GM19193 (cell line): ENCODE measurements around the gene UBASH3A.

Experiments
- POLR2A ChIP-seq: IDR thresholded peaks from 4 replicates; pipeline ENCODE4 v1.6.1; 2011; ENCODE audit not compliant: insufficient read depth, insufficient read length; ENCODE audit errors: extremely low read depth

UBASH3A gene

GRCh38 chr21:42463861-42464515 is 60.3 kb downstream of the UBASH3A start:
- no peak for TF ChIP-seq POLR2A

DNA sequence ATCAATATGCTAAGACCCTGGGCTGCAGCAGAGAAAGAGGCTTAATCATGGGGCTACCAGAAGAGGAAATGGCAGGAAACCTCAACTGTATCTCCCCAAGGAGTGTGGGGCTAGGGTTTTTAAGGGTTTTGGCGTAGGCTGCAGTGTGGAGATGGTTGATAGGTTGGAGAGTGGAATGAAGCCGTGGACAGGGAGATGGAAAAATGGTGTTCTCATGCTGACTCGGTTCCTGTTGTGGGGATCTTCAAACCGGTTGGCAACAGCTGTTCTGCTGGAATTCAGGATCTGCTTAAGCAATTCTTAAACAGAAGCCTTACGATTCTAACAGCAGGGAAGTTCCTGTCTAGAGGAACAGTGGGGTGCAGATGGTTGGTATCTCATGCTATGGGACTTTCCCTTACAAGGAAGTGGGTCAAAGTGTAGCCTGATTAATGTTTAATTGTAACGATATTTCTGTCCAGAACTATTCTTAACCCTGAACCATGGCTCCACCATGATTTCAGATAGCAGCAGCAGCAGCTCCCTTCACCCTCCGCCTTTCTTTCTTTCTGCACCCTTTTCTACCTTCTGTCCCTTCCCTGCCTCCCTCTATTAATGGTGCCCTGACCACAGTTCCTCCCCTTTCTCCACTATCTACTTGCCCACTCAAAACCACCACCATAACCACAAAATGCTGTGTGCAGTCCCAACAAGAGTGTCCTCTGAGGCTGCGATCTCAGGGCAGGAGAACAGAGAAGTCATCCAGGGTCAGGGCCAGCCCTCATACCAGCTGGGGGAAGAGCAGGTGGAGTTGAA is 61.5 kb downstream of the UBASH3A start:
- no peak for TF ChIP-seq POLR2A

DNA sequence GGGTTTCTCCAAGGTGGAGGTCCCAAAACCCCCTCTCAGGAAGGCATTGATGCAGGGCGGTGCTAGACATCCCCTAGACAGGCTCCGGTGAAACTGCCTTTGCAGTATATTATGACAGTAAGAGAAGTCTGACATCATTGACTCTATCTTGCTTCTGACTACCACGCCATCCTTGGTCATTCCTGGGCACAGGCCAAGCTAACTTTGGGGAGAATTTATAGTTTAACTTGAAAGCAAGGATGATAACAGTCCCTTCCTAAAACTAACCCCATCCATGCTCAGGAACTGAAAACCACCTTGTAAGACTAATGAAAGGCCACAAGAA is 62.1 kb downstream of the UBASH3A start:
- TF ChIP-seq POLR2A, result no peak

DNA sequence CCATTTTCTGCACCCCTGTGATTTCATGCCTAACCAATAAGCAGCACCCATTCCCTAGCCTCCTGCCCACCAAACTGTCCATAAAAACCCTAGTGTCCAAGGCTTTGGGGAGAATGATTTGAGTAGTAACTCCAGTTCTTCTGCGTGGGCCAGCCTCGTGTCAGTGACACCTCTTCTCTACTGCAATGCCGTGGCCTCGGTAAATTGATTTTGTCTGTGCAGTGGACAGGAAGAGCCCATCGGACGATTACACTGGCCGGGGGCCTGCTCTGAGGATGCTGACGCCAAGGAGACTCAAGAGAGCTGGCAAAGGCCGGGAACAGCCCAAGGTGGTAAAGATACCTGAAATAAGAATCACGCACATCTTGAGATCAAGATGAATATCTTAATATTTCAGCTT is 63.0 kb downstream of the UBASH3A start:
- TF ChIP-seq POLR2A, result no peak

DNA sequence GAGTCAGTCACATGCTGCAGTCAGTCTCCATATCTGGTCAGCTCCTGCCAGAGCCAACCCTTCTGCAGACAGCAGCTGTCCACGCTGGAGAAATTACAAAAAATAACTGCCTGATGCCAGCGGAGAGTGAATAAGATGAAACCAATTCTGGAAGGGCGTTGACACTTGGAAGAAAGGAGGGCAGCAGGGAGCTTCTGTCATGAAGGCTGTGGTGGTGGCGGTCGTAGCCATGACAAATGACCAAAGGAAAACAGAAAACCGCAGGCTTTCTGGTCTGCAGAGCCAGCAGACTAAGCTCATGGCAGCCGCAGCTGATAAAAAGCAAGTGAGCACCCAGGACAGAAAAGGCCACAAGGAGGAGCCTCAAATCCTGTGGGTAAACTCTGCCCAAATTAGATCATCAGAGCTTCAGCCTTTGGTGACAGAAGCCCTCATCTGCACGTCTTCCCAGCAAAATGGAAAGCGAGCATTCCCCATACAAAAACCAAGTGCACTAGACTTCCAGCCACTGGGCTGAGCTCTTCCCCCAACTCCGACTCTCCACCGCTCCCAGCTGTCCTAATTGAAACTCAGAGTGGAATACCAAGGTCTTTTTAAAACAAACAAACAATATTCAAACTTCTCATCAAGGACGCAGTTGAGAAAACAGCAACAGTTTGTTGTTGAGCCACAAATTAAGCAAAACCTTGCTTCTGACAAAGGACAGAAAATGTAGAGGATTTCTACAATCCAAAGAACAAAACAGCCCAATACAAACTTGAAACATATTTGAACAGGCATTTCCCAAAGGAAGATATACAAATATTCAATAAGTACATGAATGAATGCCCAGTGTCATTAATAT is 63.7 kb downstream of the UBASH3A start:
- no peak for TF ChIP-seq POLR2A

GRCh38 chr21:42468491-42469131 is 64.9 kb downstream of the UBASH3A start:
- TF ChIP-seq POLR2A, result no peak

DNA sequence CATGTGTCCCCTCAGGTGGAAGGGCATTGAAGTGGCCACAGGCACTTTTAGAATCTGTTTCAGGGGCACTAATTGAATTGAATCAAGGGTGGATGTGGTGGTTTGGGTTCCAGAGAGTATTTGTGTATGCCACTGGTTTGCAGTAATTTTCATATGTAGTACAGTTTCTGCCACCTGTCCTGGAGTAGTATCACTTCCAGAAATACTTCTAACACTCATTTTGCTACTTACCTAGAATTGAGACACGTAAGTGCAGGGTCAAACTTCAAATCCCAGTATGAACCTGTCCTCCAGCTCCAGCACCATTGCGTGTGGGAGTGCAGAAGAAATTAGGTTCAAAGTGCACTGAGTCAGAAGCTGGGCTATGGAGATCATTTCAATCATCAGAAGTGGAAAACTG is 65.6 kb downstream of the UBASH3A start:
- TF ChIP-seq POLR2A, result no peak

DNA sequence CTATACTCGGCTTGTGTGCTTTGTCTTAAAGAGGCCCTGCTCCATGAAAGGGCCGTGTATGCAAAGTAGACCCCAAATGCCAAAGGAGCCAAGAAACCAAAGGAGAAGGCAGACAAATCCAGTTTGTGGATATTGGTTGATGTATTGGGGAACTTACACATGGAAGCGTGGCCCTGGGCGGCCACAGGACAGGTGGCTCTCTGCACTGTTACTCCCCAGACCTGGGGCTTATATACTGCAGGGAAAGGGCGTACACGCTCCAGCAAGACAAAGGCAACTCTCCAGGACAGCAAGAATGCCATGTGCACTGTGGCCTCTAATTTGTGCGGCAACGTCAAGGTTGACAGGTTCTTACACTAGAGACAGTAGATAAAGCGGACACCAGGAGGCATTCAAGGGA is 67.5 kb downstream of the UBASH3A start:
- no peak for TF ChIP-seq POLR2A

- no peak for TF ChIP-seq POLR2A
Measured at GRCh38 chr21:42471716-42472330, 68.1 kb downstream of the UBASH3A start.

- no peak for TF ChIP-seq POLR2A
Measured at GRCh38 chr21:42472521-42472920, 68.8 kb downstream of the UBASH3A start.

GRCh38 chr21:42473498-42474042 is 69.9 kb downstream of the UBASH3A start:
- no peak for TF ChIP-seq POLR2A

- no peak for TF ChIP-seq POLR2A
Measured at GRCh38 chr21:42474043-42474831, 70.5 kb downstream of the UBASH3A start.

GRCh38 chr21:42475036-42475435 is 71.3 kb downstream of the UBASH3A start:
- TF ChIP-seq POLR2A, result no peak

- no peak for TF ChIP-seq POLR2A
Measured at GRCh38 chr21:42475526-42476387, 72.1 kb downstream of the UBASH3A start.
